GM18909 (cell line): ENCODE data around the gene MGLL.
A peak's percentile ranks its signal among the peaks of the same experiment; 100 is the strongest.

Source experiments
- ATAC-seq: cut with Tn5 transposase; IDR thresholded peaks from one replicate; pipeline ENCODE4 v1.9.1; 2021; ENCODE audit warnings: mild to moderate bottlenecking; ENCODE audit not compliant: unreplicated experiment, poor library complexity

MGLL gene

GRCh38 chr3:127762077-127762786 is 60.1 kb downstream of the MGLL start:
- peak; percentile 58 for ATAC-seq

GRCh38 chr3:127761441-127761801 is 60.9 kb downstream of the MGLL start:
- no peak for ATAC-seq

- ATAC-seq, result no peak
Measured at GRCh38 chr3:127760791-127761440, 61.4 kb downstream of the MGLL start.

- no peak for ATAC-seq
Measured at GRCh38 chr3:127760361-127760760, 62.0 kb downstream of the MGLL start.

- no peak for ATAC-seq
Measured at GRCh38 chr3:127759826-127760225, 62.5 kb downstream of the MGLL start.

- ATAC-seq, result no peak
Measured at GRCh38 chr3:127758013-127758412, 64.3 kb downstream of the MGLL start.

GRCh38 chr3:127755305-127755681 is 67.0 kb downstream of the MGLL start:
- ATAC-seq, result no peak

GRCh38 chr3:127754411-127755304 is 67.7 kb downstream of the MGLL start:
- ATAC-seq, result peak; percentile 14

GRCh38 chr3:127753898-127754410 is 68.4 kb downstream of the MGLL start:
- peak; percentile 22 for ATAC-seq

- no peak for ATAC-seq
Measured at GRCh38 chr3:127753338-127753737, 69.0 kb downstream of the MGLL start.

GRCh38 chr3:127751782-127752181 is 70.5 kb downstream of the MGLL start:
- no peak for ATAC-seq

- ATAC-seq, result no peak
Measured at GRCh38 chr3:127751163-127751621, 71.1 kb downstream of the MGLL start.

GRCh38 chr3:127750226-127751031 is 71.9 kb downstream of the MGLL start:
- peak; percentile 43 for ATAC-seq

GRCh38 chr3:127749787-127750225 is 72.5 kb downstream of the MGLL start:
- ATAC-seq, result peak; percentile 0

GRCh38 chr3:127749361-127749760 is 73.0 kb downstream of the MGLL start:
- no peak for ATAC-seq

- no peak for ATAC-seq
Measured at GRCh38 chr3:127748754-127749327, 73.5 kb downstream of the MGLL start.

- no peak for ATAC-seq
Measured at GRCh38 chr3:127747751-127748521, 74.4 kb downstream of the MGLL start.

GRCh38 chr3:127747066-127747465 is 75.2 kb downstream of the MGLL start:
- no peak for ATAC-seq
